SK-N-SH (cell line): ENCODE data around the gene F2RL3.

ENCODE experiments used
- CTCF ChIP-seq: fragments of 200-600 bp; sonication (generic); IDR thresholded peaks from 2 replicates; pipeline ENCODE4 v1.6.1; 2017; ENCODE audit warnings: antibody characterized with exemption, mild to moderate bottlenecking, moderate library complexity
- IRF3 ChIP-seq: fragments of 150-350 bp; IDR thresholded peaks from 2 replicates; pipeline ENCODE4 v1.6.1; 2016; ENCODE audit warnings: mild to moderate bottlenecking, low read depth, low read length
- JUND ChIP-seq: IDR thresholded peaks from 2 replicates; pipeline ENCODE4 v1.4.0; 2012
- POLR2AphosphoS5 ChIP-seq: IDR thresholded peaks from 2 replicates; pipeline ENCODE4 v1.6.1; 2012; ENCODE audit warnings: low read depth, low read length
- SIN3A ChIP-seq: IDR thresholded peaks from 2 replicates; pipeline ENCODE4 v1.6.1; 2012; ENCODE audit warnings: low read depth, mild to moderate bottlenecking, low read length, moderate library complexity, borderline replicate concordance
- SMC3 ChIP-seq: IDR thresholded peaks from 2 replicates; pipeline ENCODE4 v1.6.1; 2012; ENCODE audit warnings: low read depth, low read length, improper control_type of control experiment
- TAF1 ChIP-seq: IDR thresholded peaks from 2 replicates; pipeline ENCODE4 v1.6.1; 2012; ENCODE audit warnings: low read depth, mild to moderate bottlenecking, low read length, moderate library complexity, borderline replicate concordance
- TEAD4 ChIP-seq: IDR thresholded peaks from 2 replicates; pipeline ENCODE4 v1.4.0; 2012; ENCODE audit warnings: mild to moderate bottlenecking, borderline replicate concordance; ENCODE audit not compliant: insufficient read depth
- USF2 ChIP-seq: fragments of 150-350 bp; IDR thresholded peaks from 2 replicates; pipeline ENCODE4 v1.6.1; 2017; ENCODE audit warnings: antibody characterized with exemption, low read length, low read depth, borderline replicate concordance

GRCh38 chr19:16882146-16882545 lies 6.7 kb upstream of the F2RL3 start:
- TF ChIP-seq TEAD4: no peak
- no peak for TF ChIP-seq IRF3
- TF ChIP-seq CTCF: no peak
- TF ChIP-seq SIN3A: no peak
- no peak for TF ChIP-seq TAF1
- TF ChIP-seq JUND: no peak
- TF ChIP-seq SMC3: no peak
- TF ChIP-seq POLR2AphosphoS5: no peak
- no peak for TF ChIP-seq USF2
